SH-SY5Y (cell line): Measurements from ENCODE around the gene SLC10A2.

ENCODE experiments used
- GATA2 ChIP-seq: IDR thresholded peaks from 2 replicates; pipeline ENCODE4 v1.6.1; 2011; ENCODE audit warnings: mild to moderate bottlenecking, low read depth, low read length
- GATA3 ChIP-seq: IDR thresholded peaks from 2 replicates; pipeline ENCODE4 v1.6.1; 2011; ENCODE audit warnings: low read depth, mild to moderate bottlenecking, low read length, moderate library complexity

DNA sequence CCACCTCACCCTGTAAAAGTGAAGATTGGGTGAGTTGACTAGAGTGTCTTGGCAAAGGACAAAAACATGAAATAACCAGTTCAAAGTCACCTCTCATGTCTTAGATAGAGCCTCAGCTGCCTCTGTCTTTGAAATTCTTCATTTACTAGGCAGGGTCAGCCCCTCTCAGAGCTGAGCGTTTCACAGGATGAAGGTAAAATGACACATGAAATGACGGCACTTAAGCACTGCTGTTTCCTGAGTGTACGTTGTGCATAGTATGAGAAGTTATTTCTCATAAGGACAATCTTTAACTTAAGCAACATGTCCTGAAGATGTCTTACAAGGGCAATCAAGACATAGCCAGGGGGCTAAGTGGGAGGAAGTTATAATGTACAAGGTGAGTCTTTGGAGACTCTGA, 32.3 kb upstream of the SLC10A2 start:
- TF ChIP-seq GATA2, result no peak
- TF ChIP-seq GATA3, result no peak
